Umbilical cord (tissue), 2 donors: ENCODE data around the gene ZNRF1. TPM values are rescaled to one million over a fixed set of nuclear protein-coding genes. Genes with fewer than 3 reads are reported as not detected.

Source experiments
- DNase-seq: peaks from one replicate; pipeline ENCODE4 v3.0.0-alpha.2; 2015; ENCODE audit warnings: low spot score
- total RNA-seq: library from RNA; depleted of rRNA; stranded (reverse); fragments of >200 nt; gene quantifications from one replicate; pipeline ENCODE4 v1.2.3, GENCODE V29; 2014; ENCODE audit warnings: low replicate concordance; ENCODE audit not compliant: insufficient read depth

The ZNRF1 gene
- total RNA-seq, 1 donor from 2014 or later: 9.9 TPM

- no peak for DNase-seq
Observed at GRCh38 chr16:75139498-75139897, 140.7 kb downstream of the ZNRF1 start.

GRCh38 chr16:75143941-75144340 is 145.1 kb downstream of the ZNRF1 start:
- DNase-seq: no peak

GRCh38 chr16:75147968-75148310 is 149.1 kb downstream of the ZNRF1 start:
- no peak for DNase-seq

GRCh38 chr16:75148311-75149195 is 149.7 kb downstream of the ZNRF1 start, which contains the start of gene ZFP1:
TSS of gene ZFP1 (plus strand) at chr16:75148524. CDS start at chr16:75152952, 4,428 bp downstream.
- peak; percentile 97 for DNase-seq

GRCh38 chr16:75151798-75152197 is 153.0 kb downstream of the ZNRF1 start:
- DNase-seq: no peak

GRCh38 chr16:75152635-75153034 is 153.8 kb downstream of the ZNRF1 start:
- no peak for DNase-seq

GRCh38 chr16:75160386-75160785 is 161.6 kb downstream of the ZNRF1 start:
- no peak for DNase-seq

Other genes starting within 250 kb of the ZNRF1 start
- 0.72 TPM for gene FA2H, start 224.2 kb upstream of the ZNRF1 start, total RNA-seq
- gene WDR59, start 13.9 kb upstream of the ZNRF1 start, total RNA-seq: 94.4 TPM
- gene LDHD, start 117.8 kb downstream of the ZNRF1 start, total RNA-seq: 0.48 TPM
- gene ZFP1, start 149.5 kb downstream of the ZNRF1 start, total RNA-seq: 29.4 TPM
- gene CTRB2, start 208.1 kb downstream of the ZNRF1 start, total RNA-seq: not detected
- not detected for gene CTRB1, start 220.0 kb downstream of the ZNRF1 start, total RNA-seq